ENCODE measurements around the gene DDI2. TPM values are rescaled to one million over a fixed set of nuclear protein-coding genes. Genes with fewer than 3 reads are reported as not detected.

DDI2 gene
- total RNA-seq, 1 experiment from 2014 or later: 27.0 TPM

GRCh38 chr1:15680561-15681348 lies 63.5 kb downstream of the DDI2 start:
- Mint-ChIP-seq H3K27ac (ENCODE audit: unreplicated experiment) (no peak overlapping the region), H3K27me3 (ENCODE audit: unreplicated experiment) (no peaks in the 10 kb centered on the region), H3K4me3 (ENCODE audit: low read depth, unreplicated experiment) (no peak overlapping the region), H3K9me3 (ENCODE audit: low read depth, unreplicated experiment) (no peaks in the 10 kb centered on the region), H3K4me1 (ENCODE audit: low read depth, unreplicated experiment) (no peaks in the 10 kb centered on the region), H3K36me3 (ENCODE audit: insufficient read depth, unreplicated experiment) (peaks cover 27% of the 10 kb centered on the region)
- CTCF ChIA-PET: no interaction called here
- no peak for TF ChIP-seq CTCF (IDR thresholded peaks at IDR 0.05; ENCODE audit: unreplicated experiment)
- BruUV-seq (replicated peaks): no TSS peak
- intact Hi-C loops (cut with micrococcal nuclease; ENCODE audit: unreplicated experiment): no loop called here
- no peak for DNase-seq

- intact Hi-C loops (cut with micrococcal nuclease; ENCODE audit: unreplicated experiment): no loop called here
- Mint-ChIP-seq H3K4me1 (ENCODE audit: low read depth, unreplicated experiment) (no peaks in the 10 kb centered on the region), H3K27ac (ENCODE audit: unreplicated experiment) (no peak overlapping the region), H3K4me3 (ENCODE audit: low read depth, unreplicated experiment) (peak overlapping the region; percentile 63), H3K27me3 (ENCODE audit: unreplicated experiment) (no peaks in the 10 kb centered on the region), H3K36me3 (ENCODE audit: insufficient read depth, unreplicated experiment) (peaks cover 27% of the 10 kb centered on the region), H3K9me3 (ENCODE audit: low read depth, unreplicated experiment) (no peaks in the 10 kb centered on the region)
- TF ChIP-seq CTCF (IDR thresholded peaks at IDR 0.05; ENCODE audit: unreplicated experiment): no peak
- no peak for DNase-seq
- CTCF ChIA-PET: interaction anchor here (0.6 kb wide), 1 partner anchor 473 kb away, joined by 3 read pairs; no protein-coding TSS in a partner anchor
- BruUV-seq (replicated peaks): no TSS peak
Measured at GRCh38 chr1:15681349-15682292, 64.4 kb downstream of the DDI2 start.

DNA sequence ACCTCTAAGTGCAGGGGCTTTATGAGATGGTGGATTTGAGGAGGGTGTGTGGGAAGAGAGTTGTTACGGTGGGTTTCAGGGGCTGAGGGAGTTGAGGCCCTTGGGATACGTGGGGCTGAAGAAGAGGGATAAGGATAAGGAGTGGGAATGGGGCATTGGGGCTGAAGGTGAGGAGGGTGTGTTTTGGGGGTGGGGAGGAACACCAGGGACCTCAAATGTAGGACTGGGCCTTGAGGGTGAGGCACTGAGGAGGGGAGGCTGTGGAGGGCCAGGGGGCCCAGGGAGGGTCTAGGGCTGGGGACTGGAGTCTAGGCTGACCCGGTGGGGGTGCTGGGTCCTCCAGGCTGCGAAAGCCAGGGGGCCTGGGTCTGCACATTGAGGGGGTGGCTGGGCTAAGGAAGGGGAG lies 65.7 kb downstream of the DDI2 start:
- peaks cover 27% of the 10 kb centered on the region for H3K36me3 Mint-ChIP-seq (ENCODE audit: insufficient read depth, unreplicated experiment)
- intact Hi-C loops (cut with micrococcal nuclease; ENCODE audit: unreplicated experiment): no loop called here
- peak overlapping the region; percentile 63 for H3K4me3 Mint-ChIP-seq (ENCODE audit: low read depth, unreplicated experiment)
- H3K9me3 Mint-ChIP-seq (ENCODE audit: low read depth, unreplicated experiment): no peaks in the 10 kb centered on the region
- H3K27ac Mint-ChIP-seq (ENCODE audit: unreplicated experiment): peak overlapping the region; percentile 60
- DNase-seq: no peak
- no peaks in the 10 kb centered on the region for H3K27me3 Mint-ChIP-seq (ENCODE audit: unreplicated experiment)
- TF ChIP-seq CTCF (IDR thresholded peaks at IDR 0.05; ENCODE audit: unreplicated experiment): no peak
- no peaks in the 10 kb centered on the region for H3K4me1 Mint-ChIP-seq (ENCODE audit: low read depth, unreplicated experiment)
- CTCF ChIA-PET: no interaction called here
- BruUV-seq (replicated peaks): no TSS peak

GRCh38 chr1:15683345-15684039 lies 66.2 kb downstream of the DDI2 start:
- no peaks in the 10 kb centered on the region for H3K4me1 Mint-ChIP-seq (ENCODE audit: low read depth, unreplicated experiment)
- intact Hi-C loops (cut with micrococcal nuclease; ENCODE audit: unreplicated experiment): no loop called here
- no TSS peak for BruUV-seq (replicated peaks)

More at GRCh38 chr1:15683345-15684039, 66.2 kb downstream of the DDI2 start:
- H3K36me3 Mint-ChIP-seq (ENCODE audit: insufficient read depth, unreplicated experiment): peaks cover 27% of the 10 kb centered on the region
- TF ChIP-seq CTCF (IDR thresholded peaks at IDR 0.05; ENCODE audit: unreplicated experiment): no peak
- no peak for DNase-seq
- CTCF ChIA-PET: no interaction called here
- H3K27ac Mint-ChIP-seq (ENCODE audit: unreplicated experiment): peak overlapping the region; percentile 60
- H3K4me3 Mint-ChIP-seq (ENCODE audit: low read depth, unreplicated experiment): peak overlapping the region; percentile 63
- no peaks in the 10 kb centered on the region for H3K27me3 Mint-ChIP-seq (ENCODE audit: unreplicated experiment)
- H3K9me3 Mint-ChIP-seq (ENCODE audit: low read depth, unreplicated experiment): no peaks in the 10 kb centered on the region

Measured in Calu3 (cell line).